ENCODE measurements around the gene TSPYL1.

TSPYL1 gene

DNA sequence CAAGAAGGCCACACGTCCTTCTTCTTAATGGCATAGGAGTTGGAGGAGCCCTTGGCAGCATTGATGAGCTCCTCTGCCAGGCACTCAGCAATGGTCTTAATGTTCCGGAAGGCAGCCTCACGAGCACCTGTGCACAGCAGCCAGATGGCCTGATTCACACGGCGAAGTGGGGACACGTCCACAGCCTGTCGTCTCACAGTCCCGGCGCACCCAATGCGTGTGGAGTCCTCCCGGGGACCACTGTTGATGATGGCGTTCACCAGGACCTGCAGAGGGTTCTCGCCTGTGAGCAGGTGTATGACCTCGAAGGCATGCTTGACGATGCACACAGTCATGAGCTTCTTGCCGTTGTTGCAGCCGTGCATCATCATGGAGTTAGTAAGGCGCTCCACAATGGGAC lies 21.2 kb downstream of the TSPYL1 start:
- Histone ChIP-seq H3K4me3 (ENCODE audit: low read length, poor library complexity, severe bottlenecking) (no peak overlapping the region), H3K79me2 (ENCODE audit: insufficient read depth, low read length) (peaks cover 23% of the 10 kb centered on the region), H3K4me1 (ENCODE audit: insufficient read depth, low read length, poor library complexity, severe bottlenecking) (peaks cover 19% of the 10 kb centered on the region), H3K36me3 (ENCODE audit: insufficient read depth, low read length) (no peaks in the 10 kb centered on the region), H3K9me3 (ENCODE audit: insufficient read depth, low read depth, low read length) (peaks cover 3% of the 10 kb centered on the region; the same call in 1 of the 2 replicates), H3K9me2 (replicated peaks; ENCODE audit: low read depth, low read length) (no peaks in the 10 kb centered on the region), H4K20me1 (ENCODE audit: insufficient read depth, low read length, poor library complexity, severe bottlenecking) (no peaks in the 10 kb centered on the region), H3F3A (ENCODE audit: low read depth) (no peaks in the 10 kb centered on the region; the same call in 1 of the 2 replicates), H3K27me3 (ENCODE audit: insufficient read depth, low read length, poor library complexity, severe bottlenecking) (no peaks in the 10 kb centered on the region), H3K9ac (ENCODE audit: low read depth, low read length, poor library complexity, severe bottlenecking) (no peak overlapping the region), H2AFZ (ENCODE audit: low read length) (no peak overlapping the region), H3K4me2 (ENCODE audit: low read depth, low read length, poor library complexity, severe bottlenecking) (no peak overlapping the region)
- TF ChIP-seq, protein P1, sequence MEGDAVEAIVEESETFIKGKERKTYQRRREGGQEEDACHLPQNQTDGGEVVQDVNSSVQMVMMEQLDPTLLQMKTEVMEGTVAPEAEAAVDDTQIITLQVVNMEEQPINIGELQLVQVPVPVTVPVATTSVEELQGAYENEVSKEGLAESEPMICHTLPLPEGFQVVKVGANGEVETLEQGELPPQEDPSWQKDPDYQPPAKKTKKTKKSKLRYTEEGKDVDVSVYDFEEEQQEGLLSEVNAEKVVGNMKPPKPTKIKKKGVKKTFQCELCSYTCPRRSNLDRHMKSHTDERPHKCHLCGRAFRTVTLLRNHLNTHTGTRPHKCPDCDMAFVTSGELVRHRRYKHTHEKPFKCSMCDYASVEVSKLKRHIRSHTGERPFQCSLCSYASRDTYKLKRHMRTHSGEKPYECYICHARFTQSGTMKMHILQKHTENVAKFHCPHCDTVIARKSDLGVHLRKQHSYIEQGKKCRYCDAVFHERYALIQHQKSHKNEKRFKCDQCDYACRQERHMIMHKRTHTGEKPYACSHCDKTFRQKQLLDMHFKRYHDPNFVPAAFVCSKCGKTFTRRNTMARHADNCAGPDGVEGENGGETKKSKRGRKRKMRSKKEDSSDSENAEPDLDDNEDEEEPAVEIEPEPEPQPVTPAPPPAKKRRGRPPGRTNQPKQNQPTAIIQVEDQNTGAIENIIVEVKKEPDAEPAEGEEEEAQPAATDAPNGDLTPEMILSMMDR (conservative IDR thresholded peaks at IDR 0.05; ENCODE audit: low read length), result no peak
- no peak for TF ChIP-seq EZH2phosphoT487 (IDR thresholded peaks at IDR 0.05; ENCODE audit: borderline replicate concordance)

DNA sequence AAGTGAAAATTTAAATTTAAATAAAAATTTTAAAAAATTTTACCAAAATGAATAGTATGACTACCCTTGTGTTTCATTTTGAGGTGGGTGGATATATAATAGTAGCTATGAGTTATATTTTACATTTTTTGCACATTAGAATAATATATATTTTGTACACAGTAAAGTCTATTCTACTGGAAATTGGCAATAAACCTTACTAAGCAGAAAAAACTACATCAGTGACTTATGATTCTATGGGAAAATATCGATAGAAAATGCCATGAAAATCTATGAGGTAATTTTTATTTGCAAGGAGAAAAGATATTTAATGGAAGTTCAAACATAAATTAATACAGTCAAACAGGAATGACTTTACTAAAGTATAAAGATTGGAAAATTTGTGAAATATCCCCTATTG lies 23.0 kb downstream of the TSPYL1 start:
- H3K9me3 ChIP-seq (ENCODE audit: insufficient read depth, low read depth, low read length), result no peaks in the 10 kb centered on the region
- H3K36me3 ChIP-seq (ENCODE audit: insufficient read depth, low read length), result no peaks in the 10 kb centered on the region
- peaks cover 41% of the 10 kb centered on the region for H3K79me2 ChIP-seq (ENCODE audit: insufficient read depth, low read length)
- H2AFZ ChIP-seq (ENCODE audit: low read length), result no peak overlapping the region
- no peaks in the 10 kb centered on the region; the same call in 1 of the 2 replicates for H3F3A ChIP-seq (ENCODE audit: low read depth)
- H3K9me2 ChIP-seq (replicated peaks; ENCODE audit: low read depth, low read length), result no peaks in the 10 kb centered on the region
- no peaks in the 10 kb centered on the region for H4K20me1 ChIP-seq (ENCODE audit: insufficient read depth, low read length, poor library complexity, severe bottlenecking)
- H3K4me2 ChIP-seq (ENCODE audit: low read depth, low read length, poor library complexity, severe bottlenecking), result no peak overlapping the region
- peaks cover 37% of the 10 kb centered on the region for H3K4me1 ChIP-seq (ENCODE audit: insufficient read depth, low read length, poor library complexity, severe bottlenecking)
- H3K9ac ChIP-seq (ENCODE audit: low read depth, low read length, poor library complexity, severe bottlenecking), result no peak overlapping the region
- no peaks in the 10 kb centered on the region for H3K27me3 ChIP-seq (ENCODE audit: insufficient read depth, low read length, poor library complexity, severe bottlenecking)
- TF ChIP-seq, protein P1 (conservative IDR thresholded peaks at IDR 0.05; ENCODE audit: low read length), result no peak
- no peak for TF ChIP-seq EZH2phosphoT487 (IDR thresholded peaks at IDR 0.05; ENCODE audit: borderline replicate concordance)
- no peak overlapping the region for H3K4me3 ChIP-seq (ENCODE audit: low read length, poor library complexity, severe bottlenecking)

DNA sequence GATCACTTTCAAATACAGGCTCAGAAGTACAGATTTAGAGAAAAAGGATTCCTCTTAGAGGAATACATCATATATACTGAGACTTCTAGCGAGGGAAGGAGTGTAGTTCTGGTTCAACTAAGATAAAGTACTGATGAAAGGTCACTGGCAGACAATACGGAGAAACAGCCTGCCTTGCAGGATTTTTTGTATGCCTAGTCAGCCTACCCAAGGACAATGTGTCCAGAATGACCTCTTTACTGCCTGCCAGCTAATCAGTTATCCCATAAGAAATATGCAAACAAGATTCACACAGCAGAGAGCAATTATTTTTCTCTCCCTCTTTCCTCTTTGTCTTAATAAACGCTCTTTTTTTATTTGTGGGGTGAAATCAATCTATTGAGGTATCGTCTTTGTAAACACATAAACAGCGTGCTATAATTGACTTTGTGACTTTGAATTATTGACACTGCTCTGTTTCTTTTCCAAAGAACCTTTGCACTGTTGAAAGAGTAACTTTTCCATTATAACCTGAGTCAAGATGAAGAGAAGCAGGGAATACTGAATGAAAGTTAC lies 24.4 kb downstream of the TSPYL1 start:
- H3K27me3 ChIP-seq (ENCODE audit: insufficient read depth, low read length, poor library complexity, severe bottlenecking), result no peaks in the 10 kb centered on the region
- no peaks in the 10 kb centered on the region for H3K9me2 ChIP-seq (replicated peaks; ENCODE audit: low read depth, low read length)
- no peaks in the 10 kb centered on the region for H3K9me3 ChIP-seq (ENCODE audit: insufficient read depth, low read depth, low read length)
- H3K9ac ChIP-seq (ENCODE audit: low read depth, low read length, poor library complexity, severe bottlenecking), result peak overlapping the region; percentile 92
- H3K36me3 ChIP-seq (ENCODE audit: insufficient read depth, low read length), result no peaks in the 10 kb centered on the region
- H3F3A ChIP-seq (ENCODE audit: low read depth), result no peaks in the 10 kb centered on the region; the same call in 1 of the 2 replicates
- no peak overlapping the region for H2AFZ ChIP-seq (ENCODE audit: low read length)
- H3K79me2 ChIP-seq (ENCODE audit: insufficient read depth, low read length), result peaks cover 54% of the 10 kb centered on the region
- peak overlapping the region; percentile 97 for H3K4me2 ChIP-seq (ENCODE audit: low read depth, low read length, poor library complexity, severe bottlenecking)
- peaks cover 51% of the 10 kb centered on the region for H3K4me1 ChIP-seq (ENCODE audit: insufficient read depth, low read length, poor library complexity, severe bottlenecking)
- no peak for TF ChIP-seq EZH2phosphoT487 (IDR thresholded peaks at IDR 0.05; ENCODE audit: borderline replicate concordance)
- TF ChIP-seq, protein P1 (conservative IDR thresholded peaks at IDR 0.05; ENCODE audit: low read length), result no peak
- H4K20me1 ChIP-seq (ENCODE audit: insufficient read depth, low read length, poor library complexity, severe bottlenecking), result no peaks in the 10 kb centered on the region
- H3K4me3 ChIP-seq (ENCODE audit: low read length, poor library complexity, severe bottlenecking), result peak overlapping the region; percentile 83

Measured in Loucy (cell line).